GM21528 (cell line): ENCODE results near the gene MIPEP.

ENCODE experiments used
- ATAC-seq: cut with Tn5 transposase; IDR thresholded peaks from one replicate; pipeline ENCODE4 v1.9.1; 2021; ENCODE audit warnings: mild to moderate bottlenecking, moderate library complexity; ENCODE audit not compliant: unreplicated experiment, low FRiP score

MIPEP gene

DNA sequence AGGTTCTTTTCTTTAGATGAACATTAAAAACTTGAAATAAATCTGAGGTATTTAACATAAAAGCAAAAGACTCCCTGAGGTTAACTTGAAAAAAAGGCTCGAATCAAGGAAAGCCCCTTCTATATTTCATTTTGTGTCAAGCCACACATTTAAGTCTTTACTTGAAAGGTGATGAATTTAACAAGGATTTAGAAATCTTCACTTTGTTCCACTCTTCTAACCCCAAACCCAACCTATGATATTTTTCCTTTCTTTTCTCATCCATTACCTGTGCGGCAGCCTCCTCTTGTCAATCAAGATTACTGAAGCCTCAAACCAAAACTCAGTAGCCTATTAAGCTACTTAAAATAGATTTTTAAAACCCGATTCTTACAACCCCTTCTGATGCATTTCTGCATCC is 33.8 kb downstream of the MIPEP start:
- ATAC-seq = no peak

- ATAC-seq = no peak
Measured at GRCh38 chr13:23852351-23852750, 36.8 kb downstream of the MIPEP start.

DNA sequence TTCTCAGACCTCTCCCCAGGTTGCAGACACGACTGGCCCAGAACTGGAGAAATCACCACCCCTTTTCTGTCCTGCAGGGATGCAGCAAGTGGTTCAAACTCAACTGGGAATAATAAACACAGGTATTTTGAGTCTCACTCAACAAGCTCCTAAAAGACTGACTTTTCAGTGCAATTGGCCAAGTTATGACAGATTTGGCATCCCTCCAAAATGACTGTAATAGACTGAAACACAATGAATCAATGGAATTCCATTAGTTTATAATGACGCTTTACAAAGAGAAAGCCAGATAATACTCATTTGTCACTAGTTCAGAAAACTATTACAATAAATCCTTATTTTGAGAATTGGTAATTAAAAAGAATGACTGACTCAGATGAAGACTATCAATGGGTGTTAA is 38.1 kb downstream of the MIPEP start:
- no peak for ATAC-seq

DNA sequence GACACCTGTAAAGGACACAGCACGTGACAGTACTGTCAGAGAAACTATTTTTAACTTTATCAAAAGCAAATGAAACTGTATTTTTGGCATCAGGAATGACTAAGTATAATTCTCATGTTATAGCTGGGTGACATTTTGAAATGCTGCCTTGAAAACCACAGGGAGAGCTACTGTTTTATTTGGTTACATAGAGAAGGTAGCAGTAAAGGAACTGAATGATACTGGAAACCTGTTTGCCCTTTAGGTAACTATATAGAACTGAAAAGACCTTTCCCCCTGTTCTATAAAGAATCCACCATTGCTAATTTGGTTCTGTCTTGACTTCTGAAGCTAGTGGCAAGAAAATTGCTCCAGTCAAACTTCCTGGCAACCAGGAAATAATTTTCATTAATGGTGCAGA is 39.1 kb downstream of the MIPEP start:
- no peak for ATAC-seq

GRCh38 chr13:23849670-23850069 is 39.5 kb downstream of the MIPEP start:
- no peak for ATAC-seq

DNA sequence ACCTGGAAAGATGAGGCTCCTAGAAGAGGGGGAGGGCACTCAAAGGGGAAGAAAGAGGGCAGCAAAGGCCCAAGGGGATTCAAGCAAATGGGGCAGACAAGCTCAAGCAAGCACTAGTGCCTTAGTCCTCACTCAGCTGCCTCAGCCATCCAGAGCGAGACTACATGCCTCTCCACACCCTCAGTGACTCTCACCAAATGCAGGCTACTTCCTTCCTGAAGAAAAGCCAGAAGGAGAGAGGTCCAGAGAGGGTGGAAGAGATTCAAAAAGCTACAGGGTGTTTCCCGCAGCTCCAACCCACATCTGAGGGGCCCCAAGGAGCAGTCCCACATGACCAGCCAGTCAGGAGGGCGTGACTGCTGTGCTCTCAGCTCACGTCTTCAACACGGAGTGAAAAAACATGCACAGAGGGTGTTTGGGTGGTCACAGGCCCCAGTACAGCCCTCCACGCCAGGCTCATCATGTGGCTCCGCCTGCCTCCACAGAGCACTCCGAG is 40.5 kb downstream of the MIPEP start:
- ATAC-seq = no peak

DNA sequence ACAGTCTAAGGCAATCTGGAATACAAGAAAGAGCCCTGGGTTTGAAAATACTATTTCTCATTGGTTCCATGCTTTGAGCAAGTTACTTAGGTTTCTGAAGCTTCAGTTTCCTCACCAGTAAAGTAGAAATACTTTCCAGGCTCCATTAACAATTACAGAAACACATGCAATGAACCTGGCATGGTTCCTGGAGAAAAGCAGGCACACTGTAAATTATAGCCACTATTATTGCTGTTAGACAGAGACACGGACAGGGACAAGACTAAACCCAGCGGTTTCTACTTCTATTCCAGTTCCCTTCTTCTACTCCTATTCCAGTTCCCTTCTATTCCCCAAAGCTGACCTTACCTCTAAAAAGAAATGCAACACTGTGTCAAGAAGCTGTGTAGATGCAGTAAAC is 41.2 kb downstream of the MIPEP start:
- ATAC-seq = no peak

- no peak for ATAC-seq
Measured at GRCh38 chr13:23847497-23847896, 41.7 kb downstream of the MIPEP start.

GRCh38 chr13:23845105-23845725 is 44.0 kb downstream of the MIPEP start:
- peak; percentile 36 for ATAC-seq

DNA sequence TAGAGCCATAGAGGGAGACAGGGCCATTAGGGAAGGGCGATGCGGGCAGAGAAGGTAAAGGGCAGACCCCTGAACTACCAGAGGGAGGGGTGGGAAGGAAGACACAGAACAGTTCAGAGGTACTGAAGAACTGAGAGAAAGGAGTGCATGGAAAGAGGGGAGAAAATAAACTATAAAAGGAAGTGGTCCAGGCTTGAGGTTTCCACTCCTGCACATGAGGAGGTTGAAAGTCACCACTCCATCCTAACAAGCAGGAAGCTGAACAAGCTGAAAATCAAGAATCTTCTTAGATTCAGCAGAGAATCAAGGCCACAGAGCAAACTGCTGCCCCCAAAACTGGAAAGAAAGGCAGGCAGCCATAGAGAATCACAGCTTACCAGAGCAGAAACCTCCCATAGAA is 45.1 kb downstream of the MIPEP start:
- ATAC-seq = no peak

- no peak for ATAC-seq
Measured at GRCh38 chr13:23843436-23843835, 45.8 kb downstream of the MIPEP start.

- no peak for ATAC-seq
Measured at GRCh38 chr13:23842406-23842805, 46.8 kb downstream of the MIPEP start.

DNA sequence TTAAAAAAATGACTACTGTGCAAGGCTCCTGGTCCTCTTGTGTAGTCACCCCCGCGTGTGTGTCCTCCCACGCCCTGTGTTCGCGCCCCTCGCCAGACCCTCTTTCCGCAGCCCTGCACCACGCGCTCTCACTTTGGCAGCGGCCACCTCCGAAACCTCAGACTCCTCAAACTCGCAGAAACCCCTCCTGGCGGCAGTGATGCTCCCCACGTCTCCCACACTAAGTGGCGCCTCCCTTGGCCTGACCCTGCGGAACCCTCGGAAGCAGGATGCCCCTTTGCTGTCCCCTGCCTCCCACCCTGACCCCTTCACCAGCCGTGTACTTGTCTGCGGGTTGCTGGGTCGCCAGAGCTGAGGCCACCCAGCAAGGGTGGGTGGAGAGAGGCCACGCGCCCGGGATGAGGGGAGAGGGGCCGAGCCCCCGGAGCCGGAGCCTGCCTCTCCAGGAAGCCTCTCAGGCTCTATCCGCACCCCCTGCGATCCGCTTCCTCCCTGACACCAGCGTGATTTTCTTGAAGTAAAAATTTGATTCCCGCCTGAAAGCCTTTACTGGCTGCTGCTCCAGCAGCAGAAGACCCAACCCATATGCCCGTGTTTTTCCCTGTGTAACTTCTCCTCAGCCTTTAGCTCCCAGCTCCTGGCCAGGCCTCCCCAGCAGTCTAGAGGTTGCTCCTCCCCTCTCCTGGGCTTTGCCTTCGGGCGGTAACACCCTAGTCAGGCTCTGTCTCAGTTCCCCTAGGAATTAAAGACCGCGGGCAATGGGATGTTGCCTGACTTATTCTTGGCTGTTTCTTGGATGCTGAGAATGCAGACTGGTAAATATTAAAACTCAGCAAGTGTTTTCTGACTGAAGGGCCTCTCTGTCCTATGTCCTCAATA is 55.2 kb downstream of the MIPEP start:
- ATAC-seq = no peak

GRCh38 chr13:23828866-23829265 is 60.3 kb downstream of the MIPEP start:
- ATAC-seq = no peak

DNA sequence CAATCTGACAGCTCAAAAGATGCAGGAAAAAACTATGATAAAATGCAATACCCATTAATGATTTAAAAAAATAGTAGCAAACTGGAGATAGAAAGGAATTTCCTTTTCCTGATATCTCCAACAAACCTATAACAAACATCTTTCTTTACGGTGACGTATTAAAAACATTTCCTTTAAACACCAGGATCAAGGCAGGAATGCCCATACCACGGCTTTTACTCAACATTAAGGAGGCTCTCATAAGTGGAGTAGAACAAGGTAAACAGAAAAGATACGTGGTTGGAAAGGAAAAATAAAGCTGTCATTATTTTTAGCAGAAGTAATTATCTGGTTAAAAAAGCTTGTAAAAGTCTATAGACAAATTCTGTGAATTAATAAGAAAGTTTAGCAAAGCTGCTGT is 61.1 kb downstream of the MIPEP start:
- no peak for ATAC-seq

DNA sequence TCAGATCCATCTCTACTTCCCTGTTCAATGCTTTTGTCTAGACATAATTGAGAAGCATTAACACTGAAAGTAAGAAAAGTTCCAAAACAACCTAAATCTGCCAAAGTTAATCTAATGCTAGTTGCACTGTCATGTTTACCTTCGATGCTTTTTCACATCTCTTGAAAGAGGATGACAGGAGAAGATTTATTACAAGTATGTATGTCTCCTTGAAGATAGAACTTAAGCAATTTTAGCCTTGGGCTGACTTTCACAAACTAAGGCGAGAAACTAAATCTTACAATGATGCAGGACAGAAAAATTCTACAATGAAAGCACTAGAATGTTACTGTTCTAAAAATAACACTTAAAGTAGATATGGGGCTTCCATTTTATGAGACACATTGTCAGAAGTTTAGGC is 64.0 kb downstream of the MIPEP start:
- ATAC-seq = no peak

GRCh38 chr13:23824371-23824770 is 64.8 kb downstream of the MIPEP start:
- ATAC-seq = no peak

DNA sequence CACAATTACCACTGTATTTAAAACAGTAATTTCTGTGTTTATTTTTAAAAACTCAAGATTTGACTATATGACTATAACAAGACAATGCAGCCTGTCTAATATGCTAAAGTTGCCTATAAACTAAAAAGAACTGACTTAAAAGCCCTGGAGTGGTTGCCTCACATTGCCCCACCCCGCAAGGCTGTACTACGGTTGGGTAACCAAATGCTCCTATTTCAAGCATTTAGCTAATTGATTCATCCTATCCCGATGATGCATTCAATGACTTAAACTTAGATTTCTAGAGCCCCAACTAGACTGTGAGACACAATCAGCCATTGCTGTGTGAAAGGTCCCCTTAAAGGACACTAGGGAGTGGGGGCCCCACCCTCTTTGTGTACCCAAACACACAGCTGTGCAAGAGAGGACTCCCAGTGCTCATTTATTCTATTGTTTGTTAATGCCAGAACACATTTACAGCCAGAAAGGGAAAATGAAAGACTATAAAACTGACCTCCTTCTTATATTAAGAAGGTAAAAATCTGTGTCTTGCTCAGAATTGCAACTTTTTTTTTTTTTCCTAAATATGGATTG is 66.9 kb downstream of the MIPEP start:
- no peak for ATAC-seq

DNA sequence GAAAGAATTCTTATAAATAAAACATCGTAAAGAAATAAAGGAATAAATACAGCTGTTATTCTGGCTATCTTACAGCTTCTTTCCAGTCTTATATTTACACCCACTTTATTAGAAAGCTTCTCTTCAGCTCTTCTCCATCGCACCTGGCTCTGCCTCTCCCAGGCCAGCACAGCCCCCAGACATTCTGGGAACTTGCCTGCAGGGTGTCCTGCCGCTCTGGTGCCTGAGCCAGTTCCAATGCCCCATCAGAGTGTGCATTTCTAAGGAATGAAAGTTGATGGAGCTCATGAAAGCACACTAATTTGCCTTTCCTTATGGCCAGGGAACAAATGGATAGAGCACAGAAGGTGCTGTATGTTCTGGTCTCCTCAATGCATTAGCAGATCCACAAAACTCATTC is 68.7 kb downstream of the MIPEP start:
- no peak for ATAC-seq

GRCh38 chr13:23817830-23818229 is 71.4 kb downstream of the MIPEP start:
- no peak for ATAC-seq

GRCh38 chr13:23817136-23817535 is 72.1 kb downstream of the MIPEP start:
- ATAC-seq = no peak

DNA sequence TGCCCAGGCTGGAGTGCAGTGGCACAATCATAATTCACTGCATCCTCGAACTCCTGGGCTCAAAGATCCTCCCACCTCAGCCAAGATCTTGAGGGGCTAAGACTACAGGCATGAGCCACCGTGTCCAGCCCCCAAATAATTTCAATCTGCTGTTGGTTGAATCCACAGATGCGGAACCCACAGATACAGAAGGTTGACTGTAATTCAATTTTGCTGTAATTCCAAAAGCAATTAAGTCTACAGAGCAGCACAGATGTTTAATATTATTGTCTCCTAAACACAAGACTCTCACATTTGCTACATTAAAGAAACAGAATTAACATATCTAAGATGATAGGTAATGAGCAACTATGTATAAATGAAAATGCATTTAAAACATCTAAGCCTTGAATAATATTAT is 75.6 kb downstream of the MIPEP start:
- no peak for ATAC-seq
